ENCODE data around the gene KLK5. TPM values are rescaled to one million over a fixed set of nuclear protein-coding genes. Genes with fewer than 3 reads are reported as not detected.
"Not testable (repeated sequence)": the region's sequence is repeated elsewhere in the genome, so short reads cannot be mapped to it uniquely, and the experiment has no call there.

KLK5 gene
- total RNA-seq, 4 donors from 2014 or later: 40.3 to 299 (median 177) TPM

- no peak for TF ChIP-seq CTCF (IDR thresholded peaks at IDR 0.05)
- TF ChIP-seq POLR2A (IDR thresholded peaks at IDR 0.05): no peak
- TF ChIP-seq POLR2AphosphoS5 (IDR thresholded peaks at IDR 0.05): no peak
- TF ChIP-seq EP300 (IDR thresholded peaks at IDR 0.05): no peak
- DNase-seq (ENCODE audit: low spot score in 2 of 2): no peak
- H3K4me1 ChIP-seq: peaks cover 21% of the 10 kb centered on the region
- H3K27ac ChIP-seq: no peak overlapping the region
- 63% methylated on average over 4 of the region's 4 CpGs for WGBS
- no peak overlapping the region for H3K4me3 ChIP-seq
- peaks cover 45% of the 10 kb centered on the region for H3K27me3 ChIP-seq
- H3K36me3 ChIP-seq: no peaks in the 10 kb centered on the region
- H3K9me3 ChIP-seq: no peaks in the 10 kb centered on the region
Observed at GRCh38 chr19:50998686-50999085, 45.8 kb upstream of the KLK5 start.

GRCh38 chr19:50998061-50998460 lies 45.2 kb upstream of the KLK5 start:
- Histone ChIP-seq H3K4me1 (peaks cover 21% of the 10 kb centered on the region), H3K4me3 (no peak overlapping the region), H3K9me3 (no peaks in the 10 kb centered on the region), H3K27me3 (peaks cover 39% of the 10 kb centered on the region), H3K27ac (no peak overlapping the region), H3K36me3 (no peaks in the 10 kb centered on the region)
- no peak for DNase-seq (ENCODE audit: low spot score in 2 of 2)
- no peak for TF ChIP-seq CTCF (IDR thresholded peaks at IDR 0.05)
- TF ChIP-seq POLR2A (IDR thresholded peaks at IDR 0.05): no peak
- no peak for TF ChIP-seq POLR2AphosphoS5 (IDR thresholded peaks at IDR 0.05)
- TF ChIP-seq EP300 (IDR thresholded peaks at IDR 0.05): no peak
- 72% methylated on average over 5 of the region's 5 CpGs for WGBS

- Histone ChIP-seq H3K27ac (no peak overlapping the region), H3K36me3 (no peaks in the 10 kb centered on the region), H3K4me1 (no peaks in the 10 kb centered on the region), H3K4me3 (no peak overlapping the region), H3K9me3 (no peaks in the 10 kb centered on the region), H3K27me3 (peaks cover 4% of the 10 kb centered on the region)
- WGBS: 79% methylated on average over 2 of the region's 2 CpGs
- TF ChIP-seq POLR2A (IDR thresholded peaks at IDR 0.05) (no peak), EP300 (IDR thresholded peaks at IDR 0.05) (no peak), CTCF (IDR thresholded peaks at IDR 0.05) (no peak), POLR2AphosphoS5 (IDR thresholded peaks at IDR 0.05) (no peak)
- DNase-seq (ENCODE audit: low spot score in 2 of 2): no peak
Observed at GRCh38 chr19:50994129-50994528, 41.3 kb upstream of the KLK5 start.

- DNase-seq (ENCODE audit: low spot score in 2 of 2): no peak
- WGBS: 55% methylated on average over 2 of the region's 2 CpGs
- H3K27me3 ChIP-seq: no peaks in the 10 kb centered on the region
- H3K9me3 ChIP-seq: no peaks in the 10 kb centered on the region
- H3K27ac ChIP-seq: no peak overlapping the region
- no peak for TF ChIP-seq EP300 (IDR thresholded peaks at IDR 0.05)
- no peaks in the 10 kb centered on the region for H3K36me3 ChIP-seq
- no peaks in the 10 kb centered on the region for H3K4me1 ChIP-seq
- no peak overlapping the region for H3K4me3 ChIP-seq
Observed at GRCh38 chr19:50992666-50993035, 39.8 kb upstream of the KLK5 start.

GRCh38 chr19:50984416-50984815 lies 31.6 kb upstream of the KLK5 start:
- WGBS: 82% methylated on average over 14 of the region's 14 CpGs
- H3K27ac ChIP-seq; H3K9me3 ChIP-seq; H3K4me3 ChIP-seq; DNase-seq (ENCODE audit: low spot score in 2 of 2); H3K36me3 ChIP-seq; H3K4me1 ChIP-seq: not testable (repeated sequence)
- peaks cover 38% of the 10 kb centered on the region for H3K27me3 ChIP-seq

- peaks cover 42% of the 10 kb centered on the region for H3K27me3 ChIP-seq
- no peak for DNase-seq (ENCODE audit: low spot score in 2 of 2)
- H3K4me1 ChIP-seq: peaks cover 16% of the 10 kb centered on the region
- no peaks in the 10 kb centered on the region for H3K9me3 ChIP-seq
- peak within 1 kb of the TSS; percentile 18 for H3K4me3 ChIP-seq
- no peaks in the 10 kb centered on the region for H3K36me3 ChIP-seq
- TF ChIP-seq EP300 (IDR thresholded peaks at IDR 0.05) (no peak), POLR2AphosphoS5 (IDR thresholded peaks at IDR 0.05) (no peak), POLR2A (IDR thresholded peaks at IDR 0.05) (no peak), CTCF (IDR thresholded peaks at IDR 0.05) (no peak)
- 11% methylated on average over 21 of the region's 28 CpGs for WGBS
- no peak within 1 kb of the TSS for H3K27ac ChIP-seq
Observed at GRCh38 chr19:50983625-50984292, 30.9 kb upstream of the KLK5 start, which contains the start of gene KLK7. Gene KLK7 (minus strand): TSS chr19:50983917. CDS start chr19:50982399, 1,518 bp downstream.
